ENCODE measurements around the gene FAM3B.

DNA sequence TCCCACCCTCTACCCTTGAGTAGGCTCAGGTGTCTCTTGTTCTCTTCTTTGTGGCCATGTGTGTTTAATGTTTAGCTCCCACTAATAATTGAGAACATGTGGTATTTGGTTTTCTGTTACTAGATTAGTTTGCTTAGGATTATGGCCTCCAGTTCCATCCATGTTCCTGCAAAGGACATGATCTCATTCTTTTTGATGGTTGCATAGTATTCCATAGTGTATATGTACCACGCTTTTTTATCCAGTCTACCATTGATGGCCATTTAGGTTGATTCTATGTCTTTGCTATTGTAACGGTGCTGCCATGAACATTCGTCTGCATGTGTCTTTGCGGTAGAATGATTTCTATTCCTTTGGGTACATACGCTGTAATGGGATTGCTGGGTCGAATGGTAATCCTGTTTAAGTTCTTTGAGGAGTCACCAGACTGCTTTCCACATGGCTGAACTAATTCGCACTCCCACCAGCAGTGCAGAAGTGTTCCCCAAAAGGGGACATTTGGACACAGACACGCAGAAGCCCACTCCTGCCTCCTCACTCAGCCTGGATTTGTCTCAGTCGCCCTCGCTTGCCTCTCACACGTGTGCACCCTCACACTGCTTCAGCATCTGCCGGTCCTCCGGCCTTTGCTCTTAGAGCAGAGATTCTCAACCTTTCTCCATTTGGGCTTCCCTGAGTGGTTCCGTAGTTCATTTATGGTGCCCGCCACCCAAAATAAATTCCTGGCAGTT, 48.9 kb downstream of the FAM3B start:
- TF ChIP-seq, protein P1, sequence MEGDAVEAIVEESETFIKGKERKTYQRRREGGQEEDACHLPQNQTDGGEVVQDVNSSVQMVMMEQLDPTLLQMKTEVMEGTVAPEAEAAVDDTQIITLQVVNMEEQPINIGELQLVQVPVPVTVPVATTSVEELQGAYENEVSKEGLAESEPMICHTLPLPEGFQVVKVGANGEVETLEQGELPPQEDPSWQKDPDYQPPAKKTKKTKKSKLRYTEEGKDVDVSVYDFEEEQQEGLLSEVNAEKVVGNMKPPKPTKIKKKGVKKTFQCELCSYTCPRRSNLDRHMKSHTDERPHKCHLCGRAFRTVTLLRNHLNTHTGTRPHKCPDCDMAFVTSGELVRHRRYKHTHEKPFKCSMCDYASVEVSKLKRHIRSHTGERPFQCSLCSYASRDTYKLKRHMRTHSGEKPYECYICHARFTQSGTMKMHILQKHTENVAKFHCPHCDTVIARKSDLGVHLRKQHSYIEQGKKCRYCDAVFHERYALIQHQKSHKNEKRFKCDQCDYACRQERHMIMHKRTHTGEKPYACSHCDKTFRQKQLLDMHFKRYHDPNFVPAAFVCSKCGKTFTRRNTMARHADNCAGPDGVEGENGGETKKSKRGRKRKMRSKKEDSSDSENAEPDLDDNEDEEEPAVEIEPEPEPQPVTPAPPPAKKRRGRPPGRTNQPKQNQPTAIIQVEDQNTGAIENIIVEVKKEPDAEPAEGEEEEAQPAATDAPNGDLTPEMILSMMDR (IDR thresholded peaks at IDR 0.05) = no peak
- TF ChIP-seq POLR2A (IDR thresholded peaks at IDR 0.05) = no peak
